ENCODE data around the gene ZBTB20.

ZBTB20 gene

GRCh38 chr3:114552527-114552812 is 594.6 kb downstream of the ZBTB20 start:
- FAIRE-seq (no peak), DNase-seq (ENCODE audit: insufficient read length, low spot score) (no peak)
- TF ChIP-seq CTCF (IDR thresholded peaks at IDR 0.05; ENCODE audit: insufficient read depth, missing control alignments), result no peak

GRCh38 chr3:114551770-114552526 is 595.1 kb downstream of the ZBTB20 start:
- DNase-seq (ENCODE audit: insufficient read length, low spot score) (no peak), FAIRE-seq (no peak)
- TF ChIP-seq CTCF (IDR thresholded peaks at IDR 0.05; ENCODE audit: insufficient read depth, missing control alignments), result no peak

- no peak for DNase-seq (ENCODE audit: insufficient read length, low spot score)
- no peak for FAIRE-seq
- no peak for TF ChIP-seq CTCF (IDR thresholded peaks at IDR 0.05; ENCODE audit: insufficient read depth, missing control alignments)
Measured at GRCh38 chr3:114550165-114550564, 596.9 kb downstream of the ZBTB20 start.

GRCh38 chr3:114545193-114545592 is 601.9 kb downstream of the ZBTB20 start:
- DNase-seq (ENCODE audit: insufficient read length, low spot score) (no peak), FAIRE-seq (no peak)
- no peak for TF ChIP-seq CTCF (IDR thresholded peaks at IDR 0.05; ENCODE audit: insufficient read depth, missing control alignments)

GRCh38 chr3:114542359-114542758 is 604.7 kb downstream of the ZBTB20 start:
- no peak for TF ChIP-seq CTCF (IDR thresholded peaks at IDR 0.05; ENCODE audit: insufficient read depth, missing control alignments)
- DNase-seq (ENCODE audit: insufficient read length, low spot score) (no peak), FAIRE-seq (no peak)

GRCh38 chr3:114539525-114539924 is 607.6 kb downstream of the ZBTB20 start:
- no peak for FAIRE-seq
- DNase-seq (ENCODE audit: insufficient read length, low spot score), result no peak
- no peak for TF ChIP-seq CTCF (IDR thresholded peaks at IDR 0.05; ENCODE audit: insufficient read depth, missing control alignments)

- no peak for TF ChIP-seq CTCF (IDR thresholded peaks at IDR 0.05; ENCODE audit: insufficient read depth, missing control alignments)
- FAIRE-seq, result no peak
- no peak for DNase-seq (ENCODE audit: insufficient read length, low spot score)
Measured at GRCh38 chr3:114538211-114538610, 608.9 kb downstream of the ZBTB20 start.
